GM12891 (cell line): ENCODE measurements around the gene PSMB9.

Experiments
- POLR2A ChIP-seq: IDR thresholded peaks from 2 replicates; pipeline ENCODE4 v1.6.1; 2011; ENCODE audit warnings: low read depth, low read length, control low read depth
- POLR2AphosphoS5 ChIP-seq: IDR thresholded peaks from 2 replicates; pipeline ENCODE4 v1.6.1; 2011; ENCODE audit warnings: low read depth, low read length, control low read depth
- SPI1 ChIP-seq: IDR thresholded peaks from 2 replicates; pipeline ENCODE4 v1.6.1; 2011; ENCODE audit warnings: low read depth, low read length, control low read depth
- TAF1 ChIP-seq: IDR thresholded peaks from 2 replicates; pipeline ENCODE4 v1.6.1; 2011; ENCODE audit warnings: low read depth, low read length, control low read depth

GRCh38 chr6:32847795-32848194 lies 6.2 kb upstream of the PSMB9 start:
- no peak for TF ChIP-seq POLR2AphosphoS5
- TF ChIP-seq TAF1, result no peak
- no peak for TF ChIP-seq POLR2A
- no peak for TF ChIP-seq SPI1
